WTC11 (cell line): Measurements from ENCODE around the gene BICRA.
"Not testable (repeated sequence)": the region's sequence is repeated elsewhere in the genome, so short reads cannot be mapped to it uniquely, and the experiment has no call there.

Experiments used
- ATF1 ChIP-seq: sonication (generic); formaldehyde crosslinking; IDR thresholded peaks from 2 replicates; pipeline ENCODE4 v1.8.1; 2023; ENCODE audit warnings: mild to moderate bottlenecking, moderate library complexity, missing genetic modification reagents
- FOXK1 ChIP-seq: sonication (generic); formaldehyde crosslinking; IDR thresholded peaks from 2 replicates; pipeline ENCODE4 v1.8.0; 2022; ENCODE audit warnings: mild to moderate bottlenecking, moderate library complexity, missing genetic modification reagents
- NR1H2 ChIP-seq: sonication (generic); formaldehyde crosslinking; IDR thresholded peaks from 2 replicates; pipeline ENCODE4 v1.9.0; 2021; ENCODE audit warnings: mild to moderate bottlenecking, moderate library complexity, missing genetic modification reagents
- NR2C2 ChIP-seq: sonication (generic); formaldehyde crosslinking; IDR thresholded peaks from 2 replicates; pipeline ENCODE4 v1.8.0; 2022; ENCODE audit warnings: mild to moderate bottlenecking, missing genetic modification reagents
- SP1 ChIP-seq: sonication (generic); formaldehyde crosslinking; conservative IDR thresholded peaks from 2 replicates; pipeline ENCODE4 v1.8.1; 2022; ENCODE audit warnings: missing genetic modification reagents
- ZNF138 ChIP-seq: sonication (generic); formaldehyde crosslinking; conservative IDR thresholded peaks from 2 replicates; pipeline ENCODE4 v1.8.1; 2022; ENCODE audit warnings: mild to moderate bottlenecking, moderate library complexity, missing genetic modification reagents
- ZNF416 ChIP-seq: fragments of 250-450 bp; sonication (Bioruptor Pico); IDR thresholded peaks from 2 replicates; pipeline ENCODE4 v1.9.0; 2021; ENCODE audit warnings: mild to moderate bottlenecking, inconsistent platforms
- TF ChIP-seq, protein P1 (sequence below): fragments of 200-600 bp; IDR thresholded peaks from 2 replicates; pipeline ENCODE4 v1.8.0; 2022; ENCODE audit warnings: antibody characterized with exemption
- TF ChIP-seq, protein P2 (sequence below): sonication (generic); formaldehyde crosslinking; IDR thresholded peaks from 2 replicates; pipeline ENCODE4 v1.8.0; 2022; ENCODE audit warnings: mild to moderate bottlenecking, missing genetic modification reagents
- TF ChIP-seq, protein P3 (sequence below): sonication (generic); formaldehyde crosslinking; IDR thresholded peaks from 2 replicates; pipeline ENCODE4 v1.8.0; 2022; ENCODE audit warnings: mild to moderate bottlenecking, missing genetic modification reagents
- TF ChIP-seq, protein P4 (sequence below): sonication (generic); formaldehyde crosslinking; IDR thresholded peaks from 2 replicates; pipeline ENCODE4 v1.8.1; 2022; ENCODE audit warnings: low read depth, mild to moderate bottlenecking, moderate library complexity, missing genetic modification reagents, borderline replicate concordance
- TF ChIP-seq, protein P5 (sequence below): sonication (generic); formaldehyde crosslinking; IDR thresholded peaks from 2 replicates; pipeline ENCODE4 v1.8.1; 2023; ENCODE audit warnings: mild to moderate bottlenecking, missing genetic modification reagents, moderate library complexity
- TF ChIP-seq, protein P6 (sequence below): sonication (generic); formaldehyde crosslinking; IDR thresholded peaks from 2 replicates; pipeline ENCODE4 v1.8.1; 2022; ENCODE audit warnings: mild to moderate bottlenecking, missing genetic modification reagents, moderate library complexity, borderline replicate concordance
- TF ChIP-seq, protein P7 (sequence below): fragments of 250-450 bp; sonication (Bioruptor Pico); IDR thresholded peaks from 2 replicates; pipeline ENCODE4 v1.8.0; 2021; ENCODE audit warnings: mild to moderate bottlenecking

DNA sequence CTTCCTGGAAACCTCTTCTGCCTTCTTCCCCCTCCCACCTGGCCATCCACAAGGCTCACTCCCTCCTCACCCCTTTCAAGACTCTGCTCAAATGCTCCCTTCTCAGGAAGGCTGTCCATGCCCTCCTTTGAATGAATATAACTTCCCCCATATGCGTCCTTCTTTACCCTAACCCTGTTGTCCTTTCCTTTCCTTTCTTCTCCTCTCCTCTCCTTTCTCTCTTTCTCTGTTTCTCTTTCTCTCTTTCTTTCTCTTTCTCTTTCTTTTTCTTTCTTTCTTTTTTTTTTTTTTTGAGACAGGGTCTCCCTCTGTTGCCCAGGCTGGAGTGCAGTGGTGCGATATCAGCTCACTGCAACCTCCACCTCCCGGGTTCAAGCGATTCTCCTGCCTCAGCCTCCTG, 119.4 kb downstream of the BICRA start:
- TF ChIP-seq SP1; NR1H2 (CRISPR knock-in tag); FOXK1 (CRISPR knock-in tag); ZNF416 (CRISPR knock-in tag); ZNF138 (CRISPR knock-in tag); NR2C2; ATF1 (CRISPR knock-in tag): not testable (repeated sequence)
- TF ChIP-seq, protein P1, sequence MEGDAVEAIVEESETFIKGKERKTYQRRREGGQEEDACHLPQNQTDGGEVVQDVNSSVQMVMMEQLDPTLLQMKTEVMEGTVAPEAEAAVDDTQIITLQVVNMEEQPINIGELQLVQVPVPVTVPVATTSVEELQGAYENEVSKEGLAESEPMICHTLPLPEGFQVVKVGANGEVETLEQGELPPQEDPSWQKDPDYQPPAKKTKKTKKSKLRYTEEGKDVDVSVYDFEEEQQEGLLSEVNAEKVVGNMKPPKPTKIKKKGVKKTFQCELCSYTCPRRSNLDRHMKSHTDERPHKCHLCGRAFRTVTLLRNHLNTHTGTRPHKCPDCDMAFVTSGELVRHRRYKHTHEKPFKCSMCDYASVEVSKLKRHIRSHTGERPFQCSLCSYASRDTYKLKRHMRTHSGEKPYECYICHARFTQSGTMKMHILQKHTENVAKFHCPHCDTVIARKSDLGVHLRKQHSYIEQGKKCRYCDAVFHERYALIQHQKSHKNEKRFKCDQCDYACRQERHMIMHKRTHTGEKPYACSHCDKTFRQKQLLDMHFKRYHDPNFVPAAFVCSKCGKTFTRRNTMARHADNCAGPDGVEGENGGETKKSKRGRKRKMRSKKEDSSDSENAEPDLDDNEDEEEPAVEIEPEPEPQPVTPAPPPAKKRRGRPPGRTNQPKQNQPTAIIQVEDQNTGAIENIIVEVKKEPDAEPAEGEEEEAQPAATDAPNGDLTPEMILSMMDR: not testable (repeated sequence)
- TF ChIP-seq, protein P2, sequence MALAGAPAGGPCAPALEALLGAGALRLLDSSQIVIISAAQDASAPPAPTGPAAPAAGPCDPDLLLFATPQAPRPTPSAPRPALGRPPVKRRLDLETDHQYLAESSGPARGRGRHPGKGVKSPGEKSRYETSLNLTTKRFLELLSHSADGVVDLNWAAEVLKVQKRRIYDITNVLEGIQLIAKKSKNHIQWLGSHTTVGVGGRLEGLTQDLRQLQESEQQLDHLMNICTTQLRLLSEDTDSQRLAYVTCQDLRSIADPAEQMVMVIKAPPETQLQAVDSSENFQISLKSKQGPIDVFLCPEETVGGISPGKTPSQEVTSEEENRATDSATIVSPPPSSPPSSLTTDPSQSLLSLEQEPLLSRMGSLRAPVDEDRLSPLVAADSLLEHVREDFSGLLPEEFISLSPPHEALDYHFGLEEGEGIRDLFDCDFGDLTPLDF (CRISPR knock-in tag): not testable (repeated sequence)
- TF ChIP-seq, protein P3, sequence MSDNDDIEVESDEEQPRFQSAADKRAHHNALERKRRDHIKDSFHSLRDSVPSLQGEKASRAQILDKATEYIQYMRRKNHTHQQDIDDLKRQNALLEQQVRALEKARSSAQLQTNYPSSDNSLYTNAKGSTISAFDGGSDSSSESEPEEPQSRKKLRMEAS (CRISPR knock-in tag): not testable (repeated sequence)
- TF ChIP-seq, protein P4, sequence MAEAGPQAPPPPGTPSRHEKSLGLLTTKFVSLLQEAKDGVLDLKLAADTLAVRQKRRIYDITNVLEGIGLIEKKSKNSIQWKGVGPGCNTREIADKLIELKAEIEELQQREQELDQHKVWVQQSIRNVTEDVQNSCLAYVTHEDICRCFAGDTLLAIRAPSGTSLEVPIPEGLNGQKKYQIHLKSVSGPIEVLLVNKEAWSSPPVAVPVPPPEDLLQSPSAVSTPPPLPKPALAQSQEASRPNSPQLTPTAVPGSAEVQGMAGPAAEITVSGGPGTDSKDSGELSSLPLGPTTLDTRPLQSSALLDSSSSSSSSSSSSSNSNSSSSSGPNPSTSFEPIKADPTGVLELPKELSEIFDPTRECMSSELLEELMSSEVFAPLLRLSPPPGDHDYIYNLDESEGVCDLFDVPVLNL: not testable (repeated sequence)
- TF ChIP-seq, protein P5, sequence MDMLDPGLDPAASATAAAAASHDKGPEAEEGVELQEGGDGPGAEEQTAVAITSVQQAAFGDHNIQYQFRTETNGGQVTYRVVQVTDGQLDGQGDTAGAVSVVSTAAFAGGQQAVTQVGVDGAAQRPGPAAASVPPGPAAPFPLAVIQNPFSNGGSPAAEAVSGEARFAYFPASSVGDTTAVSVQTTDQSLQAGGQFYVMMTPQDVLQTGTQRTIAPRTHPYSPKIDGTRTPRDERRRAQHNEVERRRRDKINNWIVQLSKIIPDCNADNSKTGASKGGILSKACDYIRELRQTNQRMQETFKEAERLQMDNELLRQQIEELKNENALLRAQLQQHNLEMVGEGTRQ (CRISPR knock-in tag): not testable (repeated sequence)
- TF ChIP-seq, protein P6, sequence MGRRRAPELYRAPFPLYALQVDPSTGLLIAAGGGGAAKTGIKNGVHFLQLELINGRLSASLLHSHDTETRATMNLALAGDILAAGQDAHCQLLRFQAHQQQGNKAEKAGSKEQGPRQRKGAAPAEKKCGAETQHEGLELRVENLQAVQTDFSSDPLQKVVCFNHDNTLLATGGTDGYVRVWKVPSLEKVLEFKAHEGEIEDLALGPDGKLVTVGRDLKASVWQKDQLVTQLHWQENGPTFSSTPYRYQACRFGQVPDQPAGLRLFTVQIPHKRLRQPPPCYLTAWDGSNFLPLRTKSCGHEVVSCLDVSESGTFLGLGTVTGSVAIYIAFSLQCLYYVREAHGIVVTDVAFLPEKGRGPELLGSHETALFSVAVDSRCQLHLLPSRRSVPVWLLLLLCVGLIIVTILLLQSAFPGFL (CRISPR knock-in tag): not testable (repeated sequence)
- TF ChIP-seq, protein P7, sequence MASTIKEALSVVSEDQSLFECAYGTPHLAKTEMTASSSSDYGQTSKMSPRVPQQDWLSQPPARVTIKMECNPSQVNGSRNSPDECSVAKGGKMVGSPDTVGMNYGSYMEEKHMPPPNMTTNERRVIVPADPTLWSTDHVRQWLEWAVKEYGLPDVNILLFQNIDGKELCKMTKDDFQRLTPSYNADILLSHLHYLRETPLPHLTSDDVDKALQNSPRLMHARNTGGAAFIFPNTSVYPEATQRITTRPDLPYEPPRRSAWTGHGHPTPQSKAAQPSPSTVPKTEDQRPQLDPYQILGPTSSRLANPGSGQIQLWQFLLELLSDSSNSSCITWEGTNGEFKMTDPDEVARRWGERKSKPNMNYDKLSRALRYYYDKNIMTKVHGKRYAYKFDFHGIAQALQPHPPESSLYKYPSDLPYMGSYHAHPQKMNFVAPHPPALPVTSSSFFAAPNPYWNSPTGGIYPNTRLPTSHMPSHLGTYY: not testable (repeated sequence)
